Memory B cell (primary cell): ENCODE measurements around the gene RBMS3.

Experiments
- ATAC-seq: fragments of 150-1000 bp; cut with Tn5 transposase; 2 replicates; pipeline ENCODE4 v1.10.0; 2021; ENCODE audit warnings: low read depth, mild to moderate bottlenecking, moderate library complexity
- DNase-seq, 2 donors: peaks; one replicate each; pipeline ENCODE4 v3.0.0; 2022; ENCODE audit warnings: low spot score in 2 of 2
- H3K27ac Mint-ChIP-seq: one replicate; pipeline ENCODE4 v1.8.0; 2022; ENCODE audit warnings: mild to moderate bottlenecking, moderate library complexity, mixed read lengths
- H3K27me3 Mint-ChIP-seq: one replicate; pipeline ENCODE4 v1.8.0; 2022; ENCODE audit warnings: mixed read lengths
- H3K36me3 Mint-ChIP-seq: one replicate; pipeline ENCODE4 v1.8.0; 2022; ENCODE audit warnings: mild to moderate bottlenecking, mixed read lengths
- H3K4me1 Mint-ChIP-seq: one replicate; pipeline ENCODE4 v1.8.0; 2022; ENCODE audit warnings: mixed read lengths
- H3K4me3 Mint-ChIP-seq: one replicate; pipeline ENCODE4 v1.8.0; 2022; ENCODE audit warnings: mild to moderate bottlenecking, moderate library complexity, mixed read lengths
- H3K9me3 Mint-ChIP-seq: one replicate; pipeline ENCODE4 v1.8.0; 2022; ENCODE audit warnings: mixed read lengths

RBMS3 gene

GRCh38 chr3:29414468-29415224 lies 133.8 kb downstream of the RBMS3 start:
- H3K4me1 Mint-ChIP-seq: no peaks in the 10 kb centered on the region
- H3K36me3 Mint-ChIP-seq: no peaks in the 10 kb centered on the region
- ATAC-seq: no peak
- DNase-seq: no peak
- no peak overlapping the region for H3K27ac Mint-ChIP-seq
- no peaks in the 10 kb centered on the region for H3K27me3 Mint-ChIP-seq
- no peaks in the 10 kb centered on the region for H3K9me3 Mint-ChIP-seq
- no peak overlapping the region for H3K4me3 Mint-ChIP-seq

- Mint-ChIP-seq H3K27ac (no peak overlapping the region), H3K4me3 (no peak overlapping the region), H3K4me1 (no peaks in the 10 kb centered on the region), H3K36me3 (no peaks in the 10 kb centered on the region), H3K27me3 (no peaks in the 10 kb centered on the region), H3K9me3 (no peaks in the 10 kb centered on the region)
- DNase-seq: no peak
- no peak for ATAC-seq
Observed at GRCh38 chr3:29415482-29416223, 134.8 kb downstream of the RBMS3 start.

- Mint-ChIP-seq H3K4me1 (no peaks in the 10 kb centered on the region), H3K9me3 (no peaks in the 10 kb centered on the region), H3K27me3 (no peaks in the 10 kb centered on the region), H3K27ac (no peak overlapping the region), H3K4me3 (no peak overlapping the region), H3K36me3 (no peaks in the 10 kb centered on the region)
- no peak for DNase-seq
- no peak for ATAC-seq
Observed at GRCh38 chr3:29416514-29416913, 135.6 kb downstream of the RBMS3 start.

- Mint-ChIP-seq H3K36me3 (no peaks in the 10 kb centered on the region), H3K27ac (no peak overlapping the region), H3K9me3 (no peaks in the 10 kb centered on the region), H3K4me1 (no peaks in the 10 kb centered on the region), H3K4me3 (no peak overlapping the region), H3K27me3 (no peaks in the 10 kb centered on the region)
- DNase-seq (no peak), ATAC-seq (no peak)
Observed at GRCh38 chr3:29420106-29420505, 139.2 kb downstream of the RBMS3 start.

- H3K4me1 Mint-ChIP-seq: no peaks in the 10 kb centered on the region
- no peak overlapping the region for H3K4me3 Mint-ChIP-seq
- ATAC-seq: no peak
- no peak for DNase-seq
- H3K27ac Mint-ChIP-seq: no peak overlapping the region
- H3K36me3 Mint-ChIP-seq: no peaks in the 10 kb centered on the region
- no peaks in the 10 kb centered on the region for H3K27me3 Mint-ChIP-seq
- H3K9me3 Mint-ChIP-seq: no peaks in the 10 kb centered on the region
Observed at GRCh38 chr3:29426302-29427226, 145.7 kb downstream of the RBMS3 start.

- Mint-ChIP-seq H3K36me3 (no peaks in the 10 kb centered on the region), H3K27me3 (no peaks in the 10 kb centered on the region), H3K27ac (no peak overlapping the region), H3K9me3 (no peaks in the 10 kb centered on the region), H3K4me3 (no peak overlapping the region), H3K4me1 (no peaks in the 10 kb centered on the region)
- ATAC-seq (no peak), DNase-seq (no peak)
Observed at GRCh38 chr3:29427266-29428103, 146.6 kb downstream of the RBMS3 start.

- no peak overlapping the region for H3K27ac Mint-ChIP-seq
- DNase-seq (no peak), ATAC-seq (no peak)
- no peaks in the 10 kb centered on the region for H3K27me3 Mint-ChIP-seq
- H3K4me1 Mint-ChIP-seq: no peaks in the 10 kb centered on the region
- no peaks in the 10 kb centered on the region for H3K36me3 Mint-ChIP-seq
- no peak overlapping the region for H3K4me3 Mint-ChIP-seq
- peaks cover 1% of the 10 kb centered on the region for H3K9me3 Mint-ChIP-seq
Observed at GRCh38 chr3:29429055-29429679, 148.3 kb downstream of the RBMS3 start.

GRCh38 chr3:29430558-29430971 lies 149.7 kb downstream of the RBMS3 start:
- no peak for DNase-seq

GRCh38 chr3:29436612-29437323 lies 155.9 kb downstream of the RBMS3 start:
- Mint-ChIP-seq H3K4me3 (no peak overlapping the region), H3K9me3 (peaks cover 1% of the 10 kb centered on the region), H3K27ac (no peak overlapping the region), H3K27me3 (no peaks in the 10 kb centered on the region), H3K36me3 (no peaks in the 10 kb centered on the region), H3K4me1 (no peaks in the 10 kb centered on the region)
- ATAC-seq (no peak), DNase-seq (no peak)

More at GRCh38 chr3:29430558-29430971, 149.7 kb downstream of the RBMS3 start:
- no peak for ATAC-seq
- no peaks in the 10 kb centered on the region for H3K36me3 Mint-ChIP-seq
- no peaks in the 10 kb centered on the region for H3K27me3 Mint-ChIP-seq
- H3K4me3 Mint-ChIP-seq: no peak overlapping the region
- H3K4me1 Mint-ChIP-seq: no peaks in the 10 kb centered on the region
- peaks cover 1% of the 10 kb centered on the region for H3K9me3 Mint-ChIP-seq
- H3K27ac Mint-ChIP-seq: no peak overlapping the region

GRCh38 chr3:29438580-29438979 lies 157.7 kb downstream of the RBMS3 start:
- Mint-ChIP-seq H3K27me3 (no peaks in the 10 kb centered on the region), H3K4me3 (no peak overlapping the region), H3K36me3 (no peaks in the 10 kb centered on the region), H3K4me1 (no peaks in the 10 kb centered on the region), H3K27ac (no peak overlapping the region), H3K9me3 (peaks cover 4% of the 10 kb centered on the region)
- DNase-seq (no peak), ATAC-seq (no peak)

GRCh38 chr3:29440413-29441305 lies 159.8 kb downstream of the RBMS3 start:
- H3K27ac Mint-ChIP-seq: no peak overlapping the region
- H3K27me3 Mint-ChIP-seq: no peaks in the 10 kb centered on the region
- H3K36me3 Mint-ChIP-seq: no peaks in the 10 kb centered on the region
- no peaks in the 10 kb centered on the region for H3K4me1 Mint-ChIP-seq
- H3K9me3 Mint-ChIP-seq: peaks cover 5% of the 10 kb centered on the region
- ATAC-seq (no peak), DNase-seq (no peak)
- no peak overlapping the region for H3K4me3 Mint-ChIP-seq

GRCh38 chr3:29441422-29441821 lies 160.6 kb downstream of the RBMS3 start:
- Mint-ChIP-seq H3K27me3 (no peaks in the 10 kb centered on the region), H3K4me1 (no peaks in the 10 kb centered on the region), H3K36me3 (no peaks in the 10 kb centered on the region), H3K9me3 (peaks cover 5% of the 10 kb centered on the region), H3K27ac (no peak overlapping the region), H3K4me3 (no peak overlapping the region)
- DNase-seq (no peak), ATAC-seq (no peak)
